Adrenal gland (tissue), 5 donors: ENCODE data around the gene MAN2B2.

ENCODE experiments used
- CTCF ChIP-seq, 6 experiments: fragments of 450-650 bp in 4 of 6; fragments of 200-600 bp in 2 of 6; sonication (generic) in 1 of 6; IDR thresholded peaks; 1 replicate in 5 of 6; 2 replicates in 1 of 6; pipeline versions ENCODE4 v1.5.1 to v1.8.0; 2016 to 2021; ENCODE audit warnings: antibody characterized with exemption in 6 of 6, mild to moderate bottlenecking in 2 of 6, moderate library complexity in 1 of 6
- POLR2A ChIP-seq, 2 donors: fragments of 450-650 bp; IDR thresholded peaks; one replicate each; pipeline ENCODE4 v1.6.1; 2017; ENCODE audit warnings: antibody characterized with exemption in 2 of 2, mild to moderate bottlenecking in 2 of 2, moderate library complexity in 1 of 2
- donor health status: DM: no; HTN: no; CAD: no.

- no peak for TF ChIP-seq CTCF (IDR thresholded peaks at IDR 0.05)
- TF ChIP-seq POLR2A (IDR thresholded peaks at IDR 0.05): no peak
Measured at GRCh38 chr4:6612961-6613675, 38.1 kb downstream of the MAN2B2 start.
